DND-41 (cell line): ENCODE data around the gene OTX1.

Source experiments
- ATAC-seq: fragments of 200-7000 bp; cut with Tn5 transposase; 3 replicates; pipeline ENCODE4 v1.9.1; 2021; ENCODE audit warnings: low read depth; ENCODE audit not compliant: insufficient read depth
- DNase-seq: peaks from one replicate; pipeline ENCODE4 v3.0.0-alpha.2; 2020
- H2AFZ ChIP-seq: 2 replicates; pipeline ENCODE4 v1.6.0; 2012; ENCODE audit warnings: low read depth, low read length
- H3K27ac ChIP-seq: 2 replicates; pipeline ENCODE4 v1.5.1; 2012; ENCODE audit warnings: low read length, inconsistent platforms
- H3K27me3 ChIP-seq: fragments of 200-600 bp; sonication (generic); 2 replicates; pipeline ENCODE4 v1.6.0; 2012; ENCODE audit warnings: low read length, mild to moderate bottlenecking, inconsistent platforms; ENCODE audit not compliant: insufficient read depth, poor library complexity
- H3K36me3 ChIP-seq: 2 replicates; pipeline ENCODE4 v1.5.1; 2012; ENCODE audit warnings: low read length, inconsistent platforms; ENCODE audit not compliant: insufficient read depth
- H3K4me1 ChIP-seq: 2 replicates; pipeline ENCODE4 v1.5.1; 2012; ENCODE audit warnings: mild to moderate bottlenecking, low read length; ENCODE audit not compliant: insufficient read depth
- H3K4me2 ChIP-seq: 2 replicates; pipeline ENCODE4 v1.6.0; 2012; ENCODE audit warnings: mild to moderate bottlenecking, moderate library complexity, low read length, inconsistent platforms; ENCODE audit not compliant: insufficient read depth
- H3K4me3 ChIP-seq, 2 experiments: fragments of 200-600 bp in 1 of 2; shearing (Covaris generic) in 1 of 2; 2 replicates each; pipeline ENCODE4 v1.5.1; 2012 to 2016; ENCODE audit warnings: inconsistent platforms in 2 of 2, low read length in 2 of 2, mild to moderate bottlenecking in 2 of 2, low read depth in 1 of 2, moderate library complexity in 1 of 2
- H3K79me2 ChIP-seq: 2 replicates; pipeline ENCODE4 v1.6.0; 2012; ENCODE audit warnings: low read length, inconsistent platforms; ENCODE audit not compliant: insufficient read depth
- H3K9ac ChIP-seq: 2 replicates; pipeline ENCODE4 v1.6.0; 2012; ENCODE audit warnings: low read depth, mild to moderate bottlenecking, inconsistent platforms, low read length, moderate library complexity
- H3K9me3 ChIP-seq: 2 replicates; pipeline ENCODE4 v1.5.1; 2012; ENCODE audit warnings: low read length, moderate library complexity, mild to moderate bottlenecking, inconsistent platforms; ENCODE audit not compliant: insufficient read depth, severe bottlenecking
- H4K20me1 ChIP-seq: 2 replicates; pipeline ENCODE4 v1.6.0; 2012; ENCODE audit warnings: low read length; ENCODE audit not compliant: insufficient read depth
- CTCF ChIP-seq: IDR thresholded peaks from 2 replicates; pipeline ENCODE4 v1.5.1; 2012; ENCODE audit warnings: borderline replicate concordance, low read length, moderate library complexity, mild to moderate bottlenecking; ENCODE audit not compliant: poor library complexity, severe bottlenecking; ENCODE audit errors: extremely low read depth
- EZH2 ChIP-seq: IDR thresholded peaks from 3 replicates; pipeline ENCODE4 v1.6.1; 2012; ENCODE audit warnings: borderline replicate concordance, low read depth, mild to moderate bottlenecking, moderate library complexity, low read length, inconsistent platforms; ENCODE audit not compliant: severe bottlenecking

Gene OTX1

DNA sequence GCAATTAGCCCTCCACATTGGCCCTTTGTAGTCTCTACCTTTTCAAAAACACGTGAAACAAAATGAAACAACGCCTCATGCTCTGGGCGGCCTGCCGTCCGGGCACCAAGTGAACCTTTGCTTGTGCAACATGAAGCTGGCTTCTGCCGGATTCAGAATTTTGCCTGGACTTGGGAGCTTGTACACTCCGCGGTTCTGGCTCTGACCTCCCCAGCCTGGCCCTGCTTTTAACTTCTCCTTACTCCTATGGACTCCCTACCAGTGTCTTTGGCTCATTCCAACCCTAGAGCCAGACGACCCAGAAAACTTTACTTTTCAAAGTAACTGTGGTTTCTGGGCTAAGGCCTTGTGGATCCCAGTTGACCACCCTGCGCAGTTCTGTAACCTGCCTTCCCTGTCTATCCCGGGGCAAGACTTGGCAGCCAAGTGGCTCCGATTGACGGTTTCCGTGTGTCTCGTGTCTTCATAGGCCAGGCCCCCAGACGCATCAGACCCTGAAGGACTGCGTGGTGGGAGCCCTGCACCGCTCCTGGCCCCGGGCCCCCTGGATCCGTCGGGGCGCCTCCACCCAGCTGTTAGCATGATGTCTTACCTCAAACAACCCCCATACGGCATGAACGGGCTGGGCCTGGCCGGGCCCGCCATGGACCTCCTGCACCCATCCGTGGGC, 1.9 kb downstream of the OTX1 start:
- Histone ChIP-seq H2AFZ (no peak overlapping the region), H3K36me3 (peaks cover 55% of the 10 kb centered on the region), H3K4me2 (peak overlapping the region; percentile 96), H3K4me1 (peaks cover 28% of the 10 kb centered on the region), H3K4me3 (peak overlapping the region in 1 of 2 experiments; percentile 81; a peak in 2 of 4 replicates), H3K79me2 (peaks cover 22% of the 10 kb centered on the region), H3K27me3 (peaks cover 5% of the 10 kb centered on the region), H3K9me3 (no peaks in the 10 kb centered on the region), H3K9ac (peak overlapping the region; percentile 79; the same call in 1 of the 2 replicates), H4K20me1 (no peaks in the 10 kb centered on the region), H3K27ac (0 out of 2 replicates have a peak overlapping the region, but pooled peaks have one; percentile 10)
- TF ChIP-seq CTCF (no peak), EZH2 (no peak)
- DNase-seq (no peak), ATAC-seq (no peak)

- Histone ChIP-seq H3K27me3 (peaks cover 5% of the 10 kb centered on the region), H3K27ac (no peak overlapping the region), H2AFZ (no peak overlapping the region), H4K20me1 (no peaks in the 10 kb centered on the region), H3K4me1 (peaks cover 28% of the 10 kb centered on the region), H3K4me3 (no peak overlapping the region), H3K9ac (no peak overlapping the region), H3K4me2 (peak overlapping the region; percentile 96; the same call in 1 of the 2 replicates), H3K79me2 (peaks cover 22% of the 10 kb centered on the region), H3K36me3 (peaks cover 55% of the 10 kb centered on the region), H3K9me3 (no peaks in the 10 kb centered on the region)
- TF ChIP-seq EZH2: no peak
- TF ChIP-seq CTCF: no peak
- DNase-seq (no peak), ATAC-seq (no peak)
Observed at GRCh38 chr2:63053081-63053888, 2.7 kb downstream of the OTX1 start.

GRCh38 chr2:63053889-63054602, 3.4 kb downstream of the OTX1 start:
- no peak overlapping the region for H2AFZ ChIP-seq
- no peak overlapping the region for H3K9ac ChIP-seq
- no peak overlapping the region for H3K4me3 ChIP-seq
- H3K4me2 ChIP-seq: no peak overlapping the region
- DNase-seq (no peak), ATAC-seq (no peak)
- H3K4me1 ChIP-seq: peaks cover 27% of the 10 kb centered on the region
- H3K27me3 ChIP-seq: peaks cover 5% of the 10 kb centered on the region
- H3K79me2 ChIP-seq: peaks cover 22% of the 10 kb centered on the region
- peaks cover 55% of the 10 kb centered on the region for H3K36me3 ChIP-seq
- TF ChIP-seq CTCF: no peak
- TF ChIP-seq EZH2: no peak
- no peaks in the 10 kb centered on the region for H4K20me1 ChIP-seq
- H3K9me3 ChIP-seq: no peaks in the 10 kb centered on the region
- no peak overlapping the region for H3K27ac ChIP-seq
